NCI-H2196 treated with DMSO at 0.1 percent for 48 hours (cell line): ENCODE measurements around the gene CMIP.

ENCODE experiments used
- DNase-seq: peaks from one replicate; lab custom pipeline; 2025; ENCODE audit not compliant: unreplicated experiment; lab: John Stamatoyannopoulos, UW

Gene CMIP

DNA sequence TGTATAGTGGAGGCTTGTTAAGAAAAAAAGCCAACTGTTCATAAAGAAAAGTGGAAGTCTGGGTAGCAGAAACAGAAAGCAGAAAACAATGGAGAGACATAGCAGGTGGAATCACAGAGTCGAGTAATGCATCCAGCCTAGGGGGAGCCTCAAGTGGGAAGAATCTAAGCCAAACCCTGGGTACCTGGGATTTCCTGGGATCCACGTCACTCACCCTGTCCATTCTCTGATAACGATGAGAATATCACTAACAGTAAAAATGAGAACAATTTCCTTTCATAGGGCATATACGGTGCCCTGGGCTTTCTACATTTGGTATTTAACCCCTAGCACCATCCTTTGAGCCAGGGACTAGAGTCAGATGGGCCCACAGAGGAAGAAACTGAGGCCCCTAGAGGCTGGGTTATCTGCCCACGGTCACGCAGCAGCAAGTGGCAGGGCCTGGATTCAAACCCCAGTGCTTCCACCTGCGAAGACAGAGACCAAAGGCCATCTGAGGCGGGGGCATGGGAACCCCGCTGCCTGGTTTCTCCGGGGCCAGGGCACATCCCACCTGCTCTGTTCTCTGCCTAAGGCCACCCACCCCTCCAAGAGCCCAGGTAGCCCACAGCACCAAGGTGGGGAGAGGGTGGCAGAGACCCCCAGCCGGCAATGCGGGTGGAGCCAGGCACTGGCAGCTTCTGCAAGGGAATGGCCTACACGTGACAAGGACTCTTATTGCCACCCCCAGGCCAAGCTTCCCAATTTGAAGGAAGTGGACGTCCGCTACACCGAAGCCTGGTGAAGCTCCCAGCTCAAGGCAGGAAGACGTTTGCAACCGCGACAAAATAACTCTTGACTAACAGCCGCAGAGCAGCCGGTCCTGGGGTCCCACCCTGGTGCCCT, 264.6 kb downstream of the CMIP start:
- DNase-seq: no peak

DNA sequence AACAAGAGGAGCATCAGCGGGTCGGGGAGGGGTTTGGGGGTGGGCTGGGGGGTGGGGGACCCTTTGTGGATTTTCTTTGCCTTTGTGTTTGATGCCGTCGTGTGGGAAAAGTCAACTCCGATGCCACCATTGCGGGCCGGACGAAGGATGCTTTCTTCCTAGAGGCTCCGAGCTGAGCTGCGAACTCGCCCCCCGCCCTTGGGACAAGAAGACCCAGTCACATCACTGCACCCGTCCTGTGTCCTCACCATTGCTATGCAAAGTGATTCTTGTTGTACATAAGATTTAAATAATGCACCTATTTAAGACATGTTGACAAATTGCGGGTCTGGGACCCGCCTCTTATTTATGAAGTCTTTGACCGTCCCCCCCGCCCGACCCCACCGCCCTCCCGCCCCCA, 265.4 kb downstream of the CMIP start:
- no peak for DNase-seq

DNA sequence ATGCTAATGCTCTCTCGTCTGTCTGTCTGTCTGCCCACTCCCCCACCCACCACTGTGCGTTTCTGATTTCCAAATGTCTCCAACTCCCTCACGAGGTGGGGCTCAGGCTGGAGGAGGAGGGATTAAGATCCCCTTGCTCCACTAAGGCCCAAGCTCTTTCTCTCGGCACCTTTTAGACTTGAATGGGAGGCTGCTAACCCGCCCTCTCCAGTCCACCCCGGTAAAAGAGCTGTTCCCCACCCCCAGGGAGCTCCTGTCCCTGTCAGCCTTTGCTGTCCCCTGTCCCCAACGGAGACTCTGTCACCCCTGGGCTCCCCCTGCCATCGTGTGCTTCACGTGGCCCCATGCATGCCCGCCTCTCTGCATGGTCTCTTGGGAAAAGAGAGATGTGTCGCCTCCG, 266.0 kb downstream of the CMIP start:
- no peak for DNase-seq

DNA sequence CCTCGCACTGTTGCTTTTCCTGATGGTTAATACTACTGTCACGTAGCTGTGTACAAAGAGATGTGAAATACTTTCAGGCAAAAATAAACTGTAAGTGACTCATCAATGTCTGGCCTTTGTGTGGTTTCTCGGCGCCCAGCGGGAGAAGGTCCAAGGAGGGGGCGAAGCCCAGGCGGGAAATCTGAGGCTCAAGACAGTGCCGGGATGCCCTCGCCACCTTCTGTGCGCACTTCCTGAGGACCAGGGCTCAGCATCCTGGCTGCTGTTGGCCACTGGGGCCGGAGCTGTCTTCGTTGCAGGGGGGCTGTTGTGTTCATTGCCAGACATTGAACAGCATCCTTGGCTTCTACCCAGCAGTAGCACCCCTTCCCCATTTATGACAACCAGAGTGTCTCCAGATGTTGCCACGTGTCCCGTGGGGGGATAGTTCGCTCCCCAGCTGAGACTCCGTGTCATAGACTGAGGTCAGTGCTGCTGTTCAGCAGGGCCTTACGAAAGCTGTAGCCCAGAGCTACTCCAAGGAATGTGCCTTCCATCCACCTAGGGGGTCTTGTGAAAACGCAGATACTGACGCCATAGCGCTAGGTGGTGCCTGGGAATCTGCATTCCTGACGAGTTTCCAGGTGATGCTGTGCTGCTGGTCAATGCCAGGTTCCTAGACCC, 267.2 kb downstream of the CMIP start:
- no peak for DNase-seq

DNA sequence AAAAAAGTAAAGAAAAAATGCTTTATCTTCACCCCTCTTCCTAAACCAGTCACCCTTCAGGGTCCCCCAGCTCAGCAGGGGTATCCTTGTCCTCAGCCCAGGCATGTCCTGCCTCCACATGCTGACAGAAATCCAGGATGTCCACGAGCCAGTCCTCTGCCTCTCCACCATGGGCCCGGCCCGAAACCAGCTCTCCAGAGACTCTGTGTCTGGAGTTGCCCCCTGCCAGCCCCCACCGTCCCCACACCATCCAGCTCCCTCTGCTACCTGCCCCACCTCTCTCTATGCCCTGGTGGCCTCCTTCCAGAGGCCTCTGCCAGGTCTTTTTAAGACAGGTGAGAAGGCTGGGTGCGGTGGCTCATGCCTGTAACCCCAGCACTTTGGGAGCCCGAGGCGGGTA, 268.1 kb downstream of the CMIP start:
- DNase-seq: no peak

DNA sequence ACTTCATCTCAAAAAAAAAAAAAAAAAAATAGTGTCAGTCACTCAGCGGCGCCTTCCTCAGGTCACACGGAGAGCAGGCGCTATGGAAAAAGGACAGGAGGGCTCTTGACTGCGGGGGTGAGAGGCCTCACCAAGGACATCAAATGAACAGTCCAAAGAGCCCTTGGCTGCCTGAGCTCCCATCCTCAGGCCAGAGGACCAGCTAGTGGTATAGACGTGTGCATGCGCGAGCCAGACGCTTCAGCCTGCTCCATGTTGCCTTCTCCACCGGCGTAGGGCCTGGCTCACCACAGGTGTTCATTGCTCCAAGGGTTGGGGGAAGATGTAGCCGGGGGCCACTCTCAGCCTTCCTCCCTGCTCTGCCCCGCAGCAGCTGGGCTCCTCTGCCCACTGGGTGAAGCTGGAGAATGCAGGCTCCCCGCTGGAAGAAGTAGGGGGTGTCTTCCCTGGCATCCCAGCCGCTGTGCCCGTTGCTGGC, 268.7 kb downstream of the CMIP start:
- DNase-seq: no peak

DNA sequence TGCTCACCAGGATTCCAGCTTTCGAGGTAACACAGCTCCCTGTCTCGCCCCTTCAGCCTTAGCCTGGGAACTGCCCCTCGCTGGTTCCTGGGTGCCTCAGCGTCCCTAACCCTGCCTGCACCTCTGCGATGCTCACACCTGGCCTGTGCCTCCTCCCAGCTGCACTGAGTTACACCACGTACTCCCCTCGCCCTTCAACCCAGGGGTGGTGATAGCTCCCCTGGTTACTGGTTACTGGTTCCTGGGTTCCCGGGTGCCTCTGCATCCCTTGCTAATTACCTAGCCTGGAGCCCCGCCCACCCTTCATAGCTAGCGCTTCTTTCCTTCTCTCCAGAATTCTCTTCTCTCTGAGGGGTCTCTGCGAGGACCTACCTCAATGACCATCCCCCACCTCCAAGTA, 269.2 kb downstream of the CMIP start:
- no peak for DNase-seq

DNA sequence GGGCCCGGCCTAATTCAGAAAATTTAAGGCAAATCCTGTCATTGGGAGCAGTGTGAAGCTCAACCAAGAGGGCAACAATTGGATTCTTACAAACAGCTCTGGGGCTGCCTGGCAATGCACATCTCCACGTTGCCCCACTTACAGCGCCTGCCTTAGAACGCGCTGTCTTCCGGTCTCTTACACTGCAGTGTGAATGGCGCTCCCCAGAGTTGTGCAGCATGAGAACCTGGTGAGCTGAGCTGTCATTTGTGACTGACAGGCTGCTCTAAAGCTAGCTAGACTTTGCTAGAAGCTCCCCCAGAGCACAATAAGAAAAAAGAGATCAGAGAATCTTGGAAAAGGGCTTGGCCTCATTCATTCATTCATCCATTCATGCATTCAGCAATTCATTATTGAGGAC, 270.0 kb downstream of the CMIP start:
- no peak for DNase-seq

DNA sequence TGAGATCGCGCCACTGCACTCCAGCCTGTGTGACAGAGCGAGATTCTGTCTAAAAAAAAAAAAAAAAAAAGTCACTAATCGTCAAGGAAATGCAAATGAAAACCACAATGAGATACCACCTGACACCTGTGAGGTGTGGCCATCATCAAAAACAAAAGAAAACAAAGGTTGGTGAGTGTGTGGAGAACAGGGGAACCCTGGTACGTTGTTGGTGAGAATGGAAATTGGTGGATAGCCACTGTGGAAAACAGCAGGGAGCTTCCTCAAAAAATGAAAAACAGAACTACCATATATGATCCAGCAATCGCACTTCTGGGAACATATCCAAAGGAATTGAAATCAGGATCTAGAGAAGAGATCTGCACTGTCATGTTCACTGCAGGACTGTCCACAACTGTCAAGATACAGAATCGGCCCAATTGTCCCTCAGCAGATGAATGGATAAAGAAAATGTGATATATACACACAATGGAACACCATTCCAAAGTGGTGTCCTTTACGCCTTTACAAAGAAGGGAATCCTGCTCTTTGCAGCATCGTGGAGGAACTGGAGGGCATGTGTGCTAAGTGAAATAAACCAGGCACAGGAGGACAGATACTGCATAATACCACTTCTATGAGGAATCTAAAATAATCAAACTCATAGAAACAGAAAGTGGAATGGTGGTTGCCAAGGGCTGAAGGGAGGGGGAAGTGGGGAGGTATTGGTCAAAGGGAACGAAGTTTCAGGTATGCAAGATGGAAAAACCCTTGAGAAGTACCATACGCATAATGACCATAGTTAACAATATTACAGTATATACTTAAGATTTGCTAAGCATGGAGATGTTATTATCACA, 271.0 kb downstream of the CMIP start:
- DNase-seq: no peak

DNA sequence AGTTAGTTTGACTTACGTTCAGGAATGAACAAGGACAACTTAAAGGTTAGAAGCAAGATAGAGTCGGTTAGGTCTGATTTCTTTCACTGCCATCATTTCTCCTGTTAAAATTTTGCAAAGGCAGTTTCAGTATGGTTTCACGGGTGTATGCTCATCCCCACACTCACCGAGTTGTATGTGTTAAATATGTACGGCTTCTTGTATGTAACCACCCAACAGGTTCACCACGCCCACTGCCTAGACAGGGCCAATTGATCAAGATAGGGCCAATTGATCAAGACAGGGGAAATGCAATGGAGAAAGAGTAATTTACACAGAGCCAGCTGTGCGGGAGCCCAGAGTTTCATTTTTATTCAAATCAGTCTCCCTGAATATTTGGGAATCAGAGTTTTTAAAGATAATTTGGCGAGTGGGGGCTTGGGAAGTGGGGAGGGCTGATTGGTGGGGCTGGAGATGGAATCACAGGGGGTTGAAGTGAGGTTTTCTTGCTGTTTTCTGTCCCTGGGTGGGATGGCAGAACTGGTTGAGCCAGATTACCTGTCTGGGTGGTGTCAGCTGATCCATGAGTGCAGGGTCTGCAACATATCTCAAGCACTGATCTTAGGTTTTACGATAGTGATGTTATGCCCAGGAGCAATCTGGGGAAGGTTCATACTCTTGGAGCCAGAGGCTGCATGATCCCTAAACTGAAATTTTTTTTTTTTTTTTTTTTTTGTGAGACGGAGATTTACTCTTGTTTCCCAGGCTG, 272.0 kb downstream of the CMIP start:
- DNase-seq: no peak

DNA sequence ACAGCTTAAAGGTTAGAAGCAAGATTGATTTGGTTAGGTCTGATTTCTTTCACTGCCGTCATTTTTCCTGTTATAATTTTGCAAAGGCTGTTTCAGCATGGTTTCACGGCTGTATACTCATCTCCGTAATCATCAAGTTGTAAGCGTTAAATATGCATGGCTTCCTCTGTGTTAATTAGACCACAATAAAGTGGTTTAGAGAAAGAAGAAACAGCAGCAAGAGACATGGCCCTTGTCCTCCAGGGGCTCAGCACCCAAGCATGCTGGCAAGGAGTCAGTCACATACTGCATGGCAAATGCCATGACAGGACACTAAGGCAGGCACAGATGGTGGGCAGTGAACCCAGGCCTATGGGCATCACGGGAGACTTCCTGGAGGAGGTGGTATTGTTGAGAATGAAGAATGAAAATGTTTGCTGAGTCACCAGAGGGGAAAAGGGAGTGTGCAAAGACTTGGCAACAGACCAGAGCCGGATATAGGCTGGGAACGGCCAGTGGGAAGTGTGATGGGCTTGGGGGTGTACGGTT, 273.1 kb downstream of the CMIP start:
- no peak for DNase-seq

DNA sequence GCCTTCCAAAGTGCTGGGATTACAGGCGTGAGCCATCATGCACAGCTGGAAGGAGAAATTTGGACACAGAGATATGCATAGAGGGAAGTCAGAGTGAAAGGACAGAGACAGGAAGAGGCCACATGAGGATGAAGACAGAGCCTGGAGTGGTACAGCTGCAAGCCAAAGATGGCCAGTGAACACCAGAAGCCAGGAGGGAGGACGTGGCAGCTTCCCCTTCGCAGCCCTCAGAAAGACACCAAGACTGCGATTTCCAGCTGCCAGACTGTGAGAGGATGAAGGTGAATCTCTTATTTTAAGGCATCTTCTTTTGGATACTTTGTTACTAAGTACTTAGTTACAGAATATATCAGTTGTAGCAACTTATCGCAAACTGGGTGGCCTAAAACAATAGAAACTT, 274.0 kb downstream of the CMIP start:
- no peak for DNase-seq

DNA sequence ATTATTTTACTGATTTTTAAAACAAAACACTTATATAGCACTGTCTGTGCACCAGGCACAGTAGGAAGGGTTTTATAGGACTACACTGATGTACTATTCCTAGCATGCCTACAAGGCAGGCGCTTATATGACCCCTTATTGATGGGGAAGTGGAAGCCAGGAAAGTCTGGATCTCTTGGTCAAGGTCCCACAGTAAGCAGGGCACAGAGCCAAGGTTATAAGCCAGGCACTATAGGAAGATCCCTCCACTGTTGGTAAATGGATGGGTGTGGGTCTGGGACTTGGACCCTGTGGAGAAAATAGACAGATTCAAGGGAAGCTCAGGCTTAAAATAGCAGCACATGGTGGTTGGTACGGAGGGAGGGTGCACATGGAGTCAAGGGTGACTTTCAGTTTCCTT, 275.4 kb downstream of the CMIP start:
- no peak for DNase-seq

DNA sequence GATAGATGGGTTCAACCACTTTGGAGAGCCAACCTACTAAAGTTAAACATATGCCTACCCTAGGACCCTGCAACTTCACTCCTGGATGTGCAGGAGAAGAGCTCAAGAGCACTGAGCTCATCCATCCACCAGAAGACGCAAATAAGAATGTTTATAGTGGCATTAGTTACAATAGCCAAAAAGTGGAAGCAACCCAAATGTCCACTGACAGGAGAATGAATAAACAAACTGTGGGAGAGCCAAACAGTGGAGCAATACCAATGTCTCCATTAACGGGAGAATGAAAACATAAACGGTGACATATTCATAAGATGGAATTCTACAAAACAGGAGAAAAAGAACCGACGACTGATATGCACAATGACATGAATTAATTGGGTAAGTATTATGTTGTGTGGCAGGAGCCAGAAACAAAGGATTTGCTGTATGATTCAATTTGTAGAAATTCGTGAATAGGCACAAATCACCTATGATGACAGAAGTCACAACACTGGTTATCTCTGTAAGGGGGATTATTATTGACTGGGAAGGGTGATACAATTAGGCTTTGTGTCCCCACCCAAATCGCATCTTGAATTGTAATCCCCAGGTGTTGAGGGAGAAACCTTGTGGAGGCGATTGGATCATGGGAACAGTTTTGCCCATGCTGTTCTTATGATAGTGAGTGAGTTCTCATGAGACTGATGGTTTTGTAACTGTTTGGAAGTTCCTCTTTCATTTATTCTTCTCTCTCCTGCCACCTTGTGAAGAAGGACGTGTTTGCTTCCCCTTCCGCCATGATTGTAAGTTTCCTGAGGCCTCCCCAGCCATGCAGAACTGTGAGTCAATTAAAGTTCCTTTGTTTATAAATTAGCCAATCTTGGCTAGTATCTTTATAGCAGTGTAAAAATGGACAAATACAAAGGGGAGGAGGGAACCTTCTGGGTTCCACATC, 276.6 kb downstream of the CMIP start:
- no peak for DNase-seq

DNA sequence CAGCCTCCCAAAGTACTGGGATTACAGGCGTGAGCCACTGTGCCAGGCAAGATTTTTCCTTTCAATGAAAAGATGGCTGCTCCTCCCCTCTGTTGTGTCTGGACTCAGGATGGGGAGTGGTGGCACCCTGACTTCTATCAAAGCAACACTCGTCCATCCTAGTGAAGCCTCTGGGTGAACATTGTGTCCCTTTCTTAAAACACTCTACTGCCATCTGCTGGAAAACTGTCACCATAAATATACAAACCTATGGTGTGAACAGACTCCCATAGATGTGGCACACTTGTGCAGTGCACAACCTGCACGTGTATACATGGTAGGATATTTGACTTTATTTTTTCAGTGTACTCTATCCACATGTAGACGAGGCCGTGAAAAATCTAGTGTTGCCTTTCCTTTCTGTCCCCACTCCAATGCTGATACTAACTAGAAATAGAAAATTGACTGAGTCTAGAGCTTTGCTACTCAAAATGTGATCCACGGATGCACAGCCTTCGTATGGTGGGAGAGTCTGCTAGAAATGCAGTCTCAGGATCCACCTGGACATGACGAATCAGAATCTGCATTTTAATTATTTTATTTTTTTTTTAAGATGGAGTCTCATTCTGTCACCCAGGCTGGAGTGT, 278.6 kb downstream of the CMIP start:
- peak; percentile 36 for DNase-seq

DNA sequence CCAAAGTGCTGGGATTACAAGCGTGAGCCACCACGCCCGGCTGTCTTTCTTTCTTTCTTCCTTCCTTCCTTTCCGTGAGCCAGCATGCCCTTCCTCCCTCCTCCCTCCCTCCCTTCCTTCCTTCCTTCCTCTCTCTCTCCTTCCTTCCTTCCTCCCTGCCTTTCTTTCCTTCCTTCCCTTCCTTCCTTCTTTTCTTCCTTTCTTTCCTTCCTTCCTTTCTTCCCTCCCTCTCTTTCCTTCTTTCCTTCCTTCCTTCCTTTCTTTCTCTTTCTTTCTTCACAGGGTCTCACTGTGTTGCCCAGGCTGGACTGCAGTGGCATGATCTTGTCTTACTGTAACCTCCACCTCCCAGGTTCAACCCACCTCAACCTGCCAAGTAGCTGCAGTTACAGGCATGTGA, 283.8 kb downstream of the CMIP start:
- DNase-seq: no peak

DNA sequence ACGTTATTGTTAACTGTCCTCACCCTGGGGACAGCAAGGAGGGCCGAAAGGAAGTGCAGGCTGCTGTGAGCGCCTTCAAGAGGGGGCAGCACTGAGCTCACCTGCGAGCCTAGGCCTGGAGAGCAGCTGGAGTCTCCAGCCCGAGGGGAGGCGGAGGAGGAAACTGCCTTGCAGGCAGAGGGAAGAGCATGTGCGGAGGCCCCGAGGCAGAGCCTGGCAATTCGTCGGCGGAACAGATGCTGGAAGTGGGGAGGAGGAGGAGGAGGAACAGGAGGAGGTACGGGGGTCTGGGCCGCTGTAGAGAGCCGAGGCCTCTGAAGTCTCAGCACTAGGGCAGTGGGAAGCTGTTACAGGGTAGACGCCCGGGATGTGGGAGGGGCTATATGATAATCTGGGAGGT, 284.8 kb downstream of the CMIP start:
- no peak for DNase-seq

DNA sequence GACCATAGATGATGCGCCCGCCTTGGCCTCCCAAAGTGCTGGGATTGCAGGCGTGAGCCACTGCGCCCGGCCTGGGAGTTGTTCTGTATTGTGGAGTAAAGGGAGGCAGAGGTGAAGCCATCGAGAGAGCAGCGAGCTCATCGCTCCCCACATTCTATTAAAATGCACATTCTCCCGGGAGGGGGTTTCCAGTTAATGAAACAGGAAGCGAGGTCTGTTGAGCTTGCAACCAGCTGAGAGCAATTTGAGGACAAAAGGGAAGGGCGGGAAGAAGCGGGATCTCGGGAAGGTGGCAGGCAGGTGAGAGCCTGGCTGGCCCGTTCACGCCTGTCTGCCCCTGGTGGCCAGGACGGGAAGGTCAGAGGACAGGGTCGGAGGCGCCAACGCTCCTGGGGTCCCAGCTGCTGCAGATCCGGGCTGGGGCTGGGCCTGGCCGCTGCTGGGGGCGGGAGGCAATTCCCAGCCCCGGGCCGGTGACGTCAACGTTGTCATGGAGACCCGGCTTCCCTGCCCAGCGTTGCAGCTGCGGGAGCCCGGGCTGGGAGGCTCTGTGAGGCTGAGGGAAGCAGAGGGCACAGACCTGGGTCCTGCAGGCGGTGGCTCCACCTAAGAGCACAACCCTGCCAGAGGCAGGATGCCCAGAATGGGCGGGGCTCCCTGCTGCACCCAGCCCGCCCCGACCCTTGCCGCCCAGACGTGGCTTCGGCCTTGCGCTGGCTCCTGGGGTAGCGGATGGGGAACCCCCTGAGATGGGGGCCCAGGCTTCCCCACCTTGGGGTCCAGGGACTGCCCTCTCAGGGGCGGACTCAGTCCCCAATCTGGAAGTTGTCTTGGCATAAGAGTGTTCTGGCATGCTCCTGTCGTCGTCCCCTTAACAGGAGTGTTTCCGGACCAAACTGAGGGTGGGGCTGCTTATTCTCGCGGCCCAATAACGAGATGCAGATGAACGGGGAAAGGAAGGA, 285.8 kb downstream of the CMIP start:
- DNase-seq: peak; percentile 93
